ENCODE data around the gene PCSK6.

PCSK6 gene

DNA sequence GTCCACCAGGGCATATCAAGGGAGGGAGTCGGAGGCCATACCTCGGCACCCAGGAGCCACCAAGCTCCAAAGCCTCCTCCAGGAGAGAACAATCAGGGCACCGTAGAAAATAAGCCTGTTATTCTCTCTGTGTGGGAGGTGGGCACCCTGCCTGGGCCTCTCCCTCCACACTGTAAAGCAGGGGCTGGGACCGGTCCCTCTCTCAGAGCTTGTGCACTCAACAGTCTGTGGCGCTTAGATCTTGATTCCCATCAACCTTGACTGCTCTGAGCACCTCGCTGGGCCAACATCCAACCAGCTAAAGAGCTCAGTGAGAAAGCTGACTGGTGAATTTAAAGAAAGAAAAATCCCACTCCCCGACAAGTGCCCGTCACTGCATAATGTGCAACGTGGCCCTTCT is 53.0 kb downstream of the PCSK6 start:
- DNase-seq (ENCODE audit: low read depth) = no peak
- Histone ChIP-seq H3K4me1 (ENCODE audit: control insufficient read depth, insufficient read depth, low read length) (peaks cover 18% of the 10 kb centered on the region), H3K9ac (ENCODE audit: low read length) (no peak overlapping the region), H3K4me3 (ENCODE audit: low read length) (no peak overlapping the region), H3K27me3 (replicated peaks; ENCODE audit: control insufficient read depth, insufficient read depth, low read length) (peaks cover 24% of the 10 kb centered on the region), H3K36me3 (ENCODE audit: control insufficient read depth, insufficient read depth, low read length, severe bottlenecking) (no peaks in the 10 kb centered on the region), H3K9me3 (ENCODE audit: control insufficient read depth, low read length) (no peaks in the 10 kb centered on the region)

DNA sequence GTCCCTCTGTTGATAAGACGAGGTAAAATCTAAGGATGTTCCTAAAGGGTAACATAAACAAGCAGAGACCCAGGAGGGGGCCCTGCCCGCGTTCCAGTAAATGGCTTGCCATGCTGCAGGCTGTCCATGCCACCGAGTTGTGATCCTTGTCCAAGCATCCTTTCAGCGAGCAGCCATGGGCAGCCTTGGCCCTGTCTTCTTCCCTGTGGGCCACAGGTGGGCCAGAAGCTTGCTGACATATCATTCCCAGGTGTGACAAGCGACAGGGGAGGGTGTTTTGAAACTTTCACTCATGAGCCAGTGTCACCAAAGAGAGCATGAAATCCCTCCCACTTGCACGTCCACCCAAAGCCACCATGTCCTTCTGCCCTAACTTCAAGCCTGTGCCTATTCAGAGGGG is 53.7 kb downstream of the PCSK6 start:
- H3K4me3 ChIP-seq (ENCODE audit: low read length) = no peak overlapping the region
- peaks cover 18% of the 10 kb centered on the region for H3K4me1 ChIP-seq (ENCODE audit: control insufficient read depth, insufficient read depth, low read length)
- no peaks in the 10 kb centered on the region for H3K9me3 ChIP-seq (ENCODE audit: control insufficient read depth, low read length)
- H3K9ac ChIP-seq (ENCODE audit: low read length) = no peak overlapping the region
- H3K36me3 ChIP-seq (ENCODE audit: control insufficient read depth, insufficient read depth, low read length, severe bottlenecking) = no peaks in the 10 kb centered on the region
- H3K27me3 ChIP-seq (replicated peaks; ENCODE audit: control insufficient read depth, insufficient read depth, low read length) = peaks cover 29% of the 10 kb centered on the region
- no peak for DNase-seq (ENCODE audit: low read depth)

DNA sequence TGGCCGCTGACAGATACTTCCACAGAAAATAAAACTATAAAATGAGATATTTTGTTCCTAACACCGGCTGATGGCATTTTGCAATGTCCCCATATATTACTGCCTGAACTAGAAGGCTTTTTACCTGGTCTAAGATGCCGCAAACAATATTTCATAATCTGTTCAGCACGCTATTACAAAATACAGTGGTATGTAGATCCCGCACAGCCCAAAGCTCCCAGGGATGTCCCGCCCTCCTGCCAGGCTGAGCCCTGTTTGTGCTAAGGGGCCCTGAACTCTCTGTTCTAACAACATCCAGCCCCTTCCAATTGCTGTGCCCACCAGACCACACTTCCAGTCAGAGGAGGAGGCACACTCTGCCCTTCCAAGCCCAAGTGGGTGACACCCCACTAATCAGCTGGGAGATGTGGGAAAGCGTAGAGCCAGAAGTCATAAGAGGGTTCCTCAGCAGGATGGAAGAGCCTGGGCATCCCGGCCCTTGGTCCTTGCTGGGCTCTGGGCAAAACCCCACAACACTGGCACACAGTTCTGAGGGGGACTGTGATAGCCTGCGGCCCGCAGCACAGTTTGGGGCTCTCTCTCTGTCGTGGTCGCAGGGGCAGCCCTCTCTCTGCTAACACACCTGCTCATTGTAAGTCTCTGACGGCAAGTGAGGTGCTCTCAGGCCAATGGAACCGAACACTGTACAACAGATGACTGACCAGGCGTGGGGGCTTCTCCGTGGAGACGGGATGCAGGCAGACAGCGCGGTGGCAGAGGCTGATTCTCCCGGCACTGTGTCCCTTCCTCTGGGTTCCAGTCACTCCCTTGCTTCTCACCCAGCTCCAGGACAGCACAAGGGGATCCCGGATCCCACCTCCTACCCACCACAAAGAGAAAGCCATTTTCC is 55.2 kb downstream of the PCSK6 start:
- Histone ChIP-seq H3K4me3 (ENCODE audit: low read length) (no peak overlapping the region), H3K4me1 (ENCODE audit: control insufficient read depth, insufficient read depth, low read length) (peaks cover 7% of the 10 kb centered on the region)
- no peak for DNase-seq (ENCODE audit: low read depth)

DNA sequence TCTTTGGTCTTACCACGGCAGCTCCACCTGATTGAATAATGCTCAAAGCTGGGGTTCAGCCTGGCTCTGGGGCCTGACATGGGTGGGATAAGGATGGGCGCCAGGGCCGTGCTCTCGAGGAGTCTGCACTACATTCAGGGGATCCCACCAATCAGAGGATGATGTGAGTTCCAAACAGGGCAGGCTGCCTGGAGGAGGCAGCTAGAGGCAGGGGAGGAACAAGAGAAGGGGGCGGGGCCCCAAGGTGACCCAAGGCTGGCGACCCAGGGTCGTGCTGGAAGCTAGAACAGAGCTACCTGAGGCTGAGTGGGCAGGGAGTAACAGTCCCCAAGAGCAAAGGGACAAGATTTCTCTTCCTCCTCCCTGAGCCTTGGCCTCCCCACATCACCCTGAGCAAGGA is 56.1 kb downstream of the PCSK6 start:
- no peaks in the 10 kb centered on the region for H3K36me3 ChIP-seq (ENCODE audit: control insufficient read depth, insufficient read depth, low read length, severe bottlenecking)
- peaks cover 33% of the 10 kb centered on the region for H3K27me3 ChIP-seq (replicated peaks; ENCODE audit: control insufficient read depth, insufficient read depth, low read length)
- no peak overlapping the region for H3K4me3 ChIP-seq (ENCODE audit: low read length)
- no peaks in the 10 kb centered on the region for H3K4me1 ChIP-seq (ENCODE audit: control insufficient read depth, insufficient read depth, low read length)
- H3K9me3 ChIP-seq (ENCODE audit: control insufficient read depth, low read length) = no peaks in the 10 kb centered on the region
- no peak overlapping the region for H3K9ac ChIP-seq (ENCODE audit: low read length)
- no peak for DNase-seq (ENCODE audit: low read depth)

More for the DNA sequence above, 55.2 kb downstream of the PCSK6 start:
- Histone ChIP-seq H3K36me3 (ENCODE audit: control insufficient read depth, insufficient read depth, low read length, severe bottlenecking) (no peaks in the 10 kb centered on the region), H3K27me3 (replicated peaks; ENCODE audit: control insufficient read depth, insufficient read depth, low read length) (peaks cover 29% of the 10 kb centered on the region), H3K9me3 (ENCODE audit: control insufficient read depth, low read length) (no peaks in the 10 kb centered on the region), H3K9ac (ENCODE audit: low read length) (no peak overlapping the region)

DNA sequence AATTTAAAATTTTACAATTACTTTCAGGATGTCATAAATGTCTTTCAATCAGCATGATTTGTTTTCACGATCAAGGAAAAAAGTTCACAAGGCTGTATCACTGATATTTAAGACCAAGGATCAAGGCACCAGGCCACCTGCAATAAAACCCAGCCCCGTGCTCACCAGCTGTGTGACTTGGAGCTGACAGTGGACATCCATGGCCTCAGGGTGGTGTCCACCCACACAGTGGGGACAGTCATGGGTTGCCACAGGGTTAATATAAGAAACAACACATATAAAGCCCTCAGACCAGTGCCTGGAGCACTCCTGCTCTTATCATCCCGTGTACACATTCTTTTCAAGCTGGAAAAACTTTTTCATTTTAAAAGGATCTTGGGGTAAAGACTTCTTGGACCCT is 56.5 kb downstream of the PCSK6 start:
- DNase-seq (ENCODE audit: low read depth) = no peak
- Histone ChIP-seq H3K9me3 (ENCODE audit: control insufficient read depth, low read length) (no peaks in the 10 kb centered on the region), H3K9ac (ENCODE audit: low read length) (no peak overlapping the region), H3K27me3 (replicated peaks; ENCODE audit: control insufficient read depth, insufficient read depth, low read length) (peaks cover 38% of the 10 kb centered on the region), H3K4me1 (ENCODE audit: control insufficient read depth, insufficient read depth, low read length) (no peaks in the 10 kb centered on the region), H3K36me3 (ENCODE audit: control insufficient read depth, insufficient read depth, low read length, severe bottlenecking) (no peaks in the 10 kb centered on the region), H3K4me3 (ENCODE audit: low read length) (no peak overlapping the region)

DNA sequence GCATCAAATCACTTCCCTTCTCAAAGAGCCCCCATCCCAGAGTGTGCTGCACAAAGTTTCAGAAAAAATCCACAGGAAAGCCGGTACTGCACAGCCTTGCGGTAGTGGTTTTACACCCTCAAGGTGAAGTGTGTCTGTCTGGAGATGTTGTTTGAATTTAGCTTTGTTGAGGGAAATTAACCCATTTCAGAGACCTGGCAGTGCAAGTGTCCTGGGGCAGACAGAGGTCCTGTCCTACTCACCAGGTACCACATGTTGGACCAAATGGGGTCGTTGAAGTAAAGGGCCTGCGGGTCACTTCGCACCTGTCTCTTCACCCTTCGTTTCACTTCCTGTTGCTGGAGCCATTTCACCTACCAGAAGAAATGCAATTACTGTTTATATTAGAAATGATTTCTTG is 57.8 kb downstream of the PCSK6 start:
- Histone ChIP-seq H3K9me3 (ENCODE audit: control insufficient read depth, low read length) (no peaks in the 10 kb centered on the region), H3K36me3 (ENCODE audit: control insufficient read depth, insufficient read depth, low read length, severe bottlenecking) (no peaks in the 10 kb centered on the region), H3K9ac (ENCODE audit: low read length) (no peak overlapping the region), H3K4me1 (ENCODE audit: control insufficient read depth, insufficient read depth, low read length) (no peaks in the 10 kb centered on the region), H3K27me3 (replicated peaks; ENCODE audit: control insufficient read depth, insufficient read depth, low read length) (peaks cover 44% of the 10 kb centered on the region), H3K4me3 (ENCODE audit: low read length) (no peak overlapping the region)
- DNase-seq (ENCODE audit: low read depth) = no peak

DNA sequence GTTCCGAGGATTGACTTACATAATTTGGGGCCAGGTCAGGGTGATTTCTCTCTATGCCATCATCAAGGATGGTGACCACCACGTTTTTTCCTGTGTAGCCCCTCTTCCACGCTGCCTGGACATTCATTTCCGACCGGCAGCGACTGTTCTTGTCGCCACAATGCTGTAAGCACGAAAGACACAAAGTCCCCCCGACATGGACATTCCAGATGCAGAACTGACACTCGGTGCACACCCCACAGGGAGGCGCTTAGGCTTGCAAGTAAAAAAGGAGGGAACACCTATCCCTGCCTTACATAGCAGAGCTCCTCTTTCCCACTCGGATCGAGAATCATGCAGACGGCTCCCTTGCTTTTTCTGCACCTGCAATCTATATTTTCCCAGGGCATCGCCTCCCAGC is 58.2 kb downstream of the PCSK6 start:
- Histone ChIP-seq H3K36me3 (ENCODE audit: control insufficient read depth, insufficient read depth, low read length, severe bottlenecking) (no peaks in the 10 kb centered on the region), H3K9me3 (ENCODE audit: control insufficient read depth, low read length) (no peaks in the 10 kb centered on the region), H3K4me1 (ENCODE audit: control insufficient read depth, insufficient read depth, low read length) (no peaks in the 10 kb centered on the region), H3K4me3 (ENCODE audit: low read length) (no peak overlapping the region), H3K9ac (ENCODE audit: low read length) (no peak overlapping the region), H3K27me3 (replicated peaks; ENCODE audit: control insufficient read depth, insufficient read depth, low read length) (peaks cover 45% of the 10 kb centered on the region)
- DNase-seq (ENCODE audit: low read depth) = no peak

DNA sequence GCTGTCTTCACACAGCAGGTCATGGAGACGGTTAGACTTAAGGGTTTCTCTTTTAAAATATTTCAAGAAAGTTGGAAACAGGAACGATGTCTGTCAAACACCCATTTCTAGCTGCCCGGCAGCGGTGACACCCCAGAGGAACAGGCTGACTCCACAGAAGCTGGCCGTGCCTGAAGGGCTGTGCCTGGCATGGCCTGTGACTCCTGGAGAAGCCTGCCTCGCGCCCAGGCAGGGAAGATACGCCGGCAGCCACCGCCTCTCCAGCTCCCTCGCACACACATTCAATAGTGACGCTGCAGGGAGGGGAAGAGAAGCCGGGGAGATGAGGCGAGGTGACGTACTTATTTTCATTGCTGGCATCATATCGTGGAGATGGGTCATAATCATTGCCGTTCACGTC is 59.9 kb downstream of the PCSK6 start:
- no peak for DNase-seq (ENCODE audit: low read depth)
- H3K4me1 ChIP-seq (ENCODE audit: control insufficient read depth, insufficient read depth, low read length) = no peaks in the 10 kb centered on the region
- no peak overlapping the region for H3K9ac ChIP-seq (ENCODE audit: low read length)
- H3K9me3 ChIP-seq (ENCODE audit: control insufficient read depth, low read length) = no peaks in the 10 kb centered on the region
- H3K27me3 ChIP-seq (replicated peaks; ENCODE audit: control insufficient read depth, insufficient read depth, low read length) = peaks cover 41% of the 10 kb centered on the region
- H3K4me3 ChIP-seq (ENCODE audit: low read length) = no peak overlapping the region
- no peaks in the 10 kb centered on the region for H3K36me3 ChIP-seq (ENCODE audit: control insufficient read depth, insufficient read depth, low read length, severe bottlenecking)

DNA sequence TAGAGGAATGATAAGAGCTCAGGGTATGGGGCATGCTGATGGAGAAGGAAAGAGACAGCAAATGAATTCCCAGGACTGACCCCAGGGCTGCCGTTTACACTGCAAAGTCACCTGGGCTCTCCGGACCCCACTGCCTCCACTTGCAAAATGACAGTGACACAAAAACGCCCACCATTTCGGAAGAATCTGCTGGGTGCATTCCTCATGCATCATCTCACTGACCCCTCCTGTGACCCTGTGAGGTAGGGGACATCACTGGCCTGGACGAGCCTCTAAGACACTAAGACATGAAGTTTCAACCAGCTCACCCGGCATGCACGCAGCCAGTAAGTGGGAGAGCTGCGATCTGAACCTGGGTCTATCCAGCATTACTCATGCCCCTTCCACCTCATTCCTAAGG is 60.3 kb downstream of the PCSK6 start:
- H3K4me3 ChIP-seq (ENCODE audit: low read length) = no peak overlapping the region
- H3K4me1 ChIP-seq (ENCODE audit: control insufficient read depth, insufficient read depth, low read length) = no peaks in the 10 kb centered on the region
- DNase-seq (ENCODE audit: low read depth) = no peak
- H3K9ac ChIP-seq (ENCODE audit: low read length) = no peak overlapping the region
- H3K27me3 ChIP-seq (replicated peaks; ENCODE audit: control insufficient read depth, insufficient read depth, low read length) = peaks cover 40% of the 10 kb centered on the region
- H3K9me3 ChIP-seq (ENCODE audit: control insufficient read depth, low read length) = no peaks in the 10 kb centered on the region
- no peaks in the 10 kb centered on the region for H3K36me3 ChIP-seq (ENCODE audit: control insufficient read depth, insufficient read depth, low read length, severe bottlenecking)

DNA sequence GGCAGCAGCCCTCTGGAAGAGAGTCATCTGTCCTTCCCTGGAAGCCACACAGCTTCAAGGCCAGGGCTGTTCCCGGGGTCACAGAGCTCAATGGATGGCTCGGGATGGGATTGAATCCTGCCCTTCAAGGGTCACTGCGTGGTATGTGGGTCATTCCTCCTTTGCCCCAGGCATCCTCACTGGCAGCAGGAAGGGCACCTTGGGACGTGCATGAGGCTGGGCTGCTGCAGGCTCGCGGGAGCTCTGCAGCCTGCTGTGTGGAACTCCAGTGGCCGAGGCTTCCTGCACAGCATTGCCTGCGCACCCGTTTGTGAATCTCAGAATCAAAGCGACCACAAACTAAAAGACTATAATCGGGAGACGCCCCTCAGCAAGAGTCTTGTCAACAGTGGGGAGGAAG is 60.7 kb downstream of the PCSK6 start:
- Histone ChIP-seq H3K27me3 (replicated peaks; ENCODE audit: control insufficient read depth, insufficient read depth, low read length) (peaks cover 40% of the 10 kb centered on the region), H3K36me3 (ENCODE audit: control insufficient read depth, insufficient read depth, low read length, severe bottlenecking) (no peaks in the 10 kb centered on the region), H3K4me1 (ENCODE audit: control insufficient read depth, insufficient read depth, low read length) (no peaks in the 10 kb centered on the region), H3K9me3 (ENCODE audit: control insufficient read depth, low read length) (no peaks in the 10 kb centered on the region), H3K4me3 (ENCODE audit: low read length) (no peak overlapping the region), H3K9ac (ENCODE audit: low read length) (no peak overlapping the region)
- DNase-seq (ENCODE audit: low read depth) = no peak

DNA sequence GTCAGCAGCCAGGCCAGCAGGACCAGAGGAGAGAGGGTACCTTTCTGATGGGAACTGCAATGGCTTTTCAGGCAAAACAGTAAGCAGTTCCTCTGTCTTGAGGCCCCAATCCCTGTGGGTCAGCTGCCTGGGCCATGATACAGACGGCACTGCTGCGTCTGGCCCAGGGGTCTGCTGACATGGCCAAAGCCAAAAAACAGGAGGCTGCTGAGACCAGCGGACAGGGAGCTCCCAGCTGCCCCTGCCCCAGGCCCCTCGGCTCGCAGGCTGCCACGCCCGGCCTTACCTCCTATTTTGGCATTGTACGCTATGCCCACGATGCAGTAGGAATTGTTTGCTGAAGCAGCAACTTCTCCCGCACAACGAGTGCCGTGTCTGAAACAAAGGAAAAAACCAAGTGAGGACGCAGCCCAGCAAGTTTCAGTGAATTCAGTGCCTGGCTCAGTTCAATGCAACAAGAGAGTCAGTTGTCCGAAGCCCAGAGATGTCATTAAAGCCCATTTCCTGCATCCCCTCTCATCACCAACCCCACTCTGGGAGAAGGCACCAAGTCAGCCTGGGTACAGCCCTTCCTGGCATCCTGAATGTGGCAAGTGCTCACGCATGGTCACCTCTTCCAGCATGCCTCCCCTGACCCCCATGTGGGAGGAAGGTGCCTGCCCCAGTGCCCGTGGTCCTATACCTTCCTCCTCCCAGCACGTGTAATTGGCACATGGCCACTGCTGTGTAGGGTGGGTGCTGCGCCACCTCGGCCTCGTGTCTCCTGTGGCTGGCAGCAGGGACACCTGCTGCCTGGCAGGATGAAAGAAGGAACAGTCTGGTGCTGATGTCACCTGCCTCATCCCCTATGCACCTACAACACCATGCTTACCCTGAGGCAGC is 61.7 kb downstream of the PCSK6 start:
- peaks cover 41% of the 10 kb centered on the region for H3K27me3 ChIP-seq (replicated peaks; ENCODE audit: control insufficient read depth, insufficient read depth, low read length)
- H3K4me1 ChIP-seq (ENCODE audit: control insufficient read depth, insufficient read depth, low read length) = no peaks in the 10 kb centered on the region
- no peaks in the 10 kb centered on the region for H3K36me3 ChIP-seq (ENCODE audit: control insufficient read depth, insufficient read depth, low read length, severe bottlenecking)
- H3K9ac ChIP-seq (ENCODE audit: low read length) = no peak overlapping the region
- DNase-seq (ENCODE audit: low read depth) = no peak
- no peak overlapping the region for H3K4me3 ChIP-seq (ENCODE audit: low read length)
- H3K9me3 ChIP-seq (ENCODE audit: control insufficient read depth, low read length) = no peaks in the 10 kb centered on the region
